Fibroblast of upper back skin (primary cell): ENCODE results near the gene ASB2.

Source experiments
- DNase-seq: peaks from one replicate; pipeline ENCODE4 v3.0.0-alpha.2; 2013

Gene ASB2

GRCh38 chr14:93945070-93945399 lies 31.3 kb downstream of the ASB2 start:
- no peak for DNase-seq

- no peak for DNase-seq
Observed at GRCh38 chr14:93944348-93945069, 31.9 kb downstream of the ASB2 start.

GRCh38 chr14:93943930-93944329 lies 32.4 kb downstream of the ASB2 start:
- no peak for DNase-seq

- DNase-seq, result no peak
Observed at GRCh38 chr14:93943052-93943451, 33.3 kb downstream of the ASB2 start.

- DNase-seq, result peak; percentile 40
Observed at GRCh38 chr14:93941293-93941910, 35.0 kb downstream of the ASB2 start.

GRCh38 chr14:93940437-93940836 lies 35.9 kb downstream of the ASB2 start:
- DNase-seq, result no peak

- peak; percentile 56 for DNase-seq
Observed at GRCh38 chr14:93939304-93940229, 36.8 kb downstream of the ASB2 start.

GRCh38 chr14:93938751-93939303 lies 37.5 kb downstream of the ASB2 start:
- DNase-seq, result no peak

GRCh38 chr14:93937519-93937918 lies 38.9 kb downstream of the ASB2 start:
- DNase-seq, result no peak

- DNase-seq, result no peak
Observed at GRCh38 chr14:93936926-93937325, 39.4 kb downstream of the ASB2 start.

- DNase-seq, result no peak
Observed at GRCh38 chr14:93936245-93936644, 40.1 kb downstream of the ASB2 start.

GRCh38 chr14:93935213-93935612 lies 41.2 kb downstream of the ASB2 start:
- DNase-seq, result no peak

- DNase-seq, result no peak
Observed at GRCh38 chr14:93932642-93933041, 43.7 kb downstream of the ASB2 start.

GRCh38 chr14:93930989-93931307 lies 45.4 kb downstream of the ASB2 start:
- DNase-seq, result no peak

- DNase-seq, result no peak
Observed at GRCh38 chr14:93930296-93930988, 45.9 kb downstream of the ASB2 start.

- no peak for DNase-seq
Observed at GRCh38 chr14:93929657-93930056, 46.7 kb downstream of the ASB2 start.

GRCh38 chr14:93929048-93929535 lies 47.3 kb downstream of the ASB2 start:
- no peak for DNase-seq

GRCh38 chr14:93928184-93929047 lies 48.0 kb downstream of the ASB2 start:
- no peak for DNase-seq

- no peak for DNase-seq
Observed at GRCh38 chr14:93927800-93928145, 48.6 kb downstream of the ASB2 start.

- DNase-seq, result no peak
Observed at GRCh38 chr14:93926873-93927799, 49.2 kb downstream of the ASB2 start, which contains the start of gene FAM181A. TSS of gene FAM181A (plus strand) at chr14:93927344. CDS start at chr14:93928286, 942 bp downstream.
